ENCODE data around the gene GABRA4.

GRCh38 chr4:46984781-46985180, 8.6 kb downstream of the GABRA4 start:
- TF ChIP-seq BACH2 (CRISPR knock-in tag; IDR thresholded peaks at IDR 0.05; ENCODE audit: borderline replicate concordance): no peak
- no peak for TF ChIP-seq ZNF70 (CRISPR knock-in tag; IDR thresholded peaks at IDR 0.05)
- TF ChIP-seq PPARA (CRISPR knock-in tag; IDR thresholded peaks at IDR 0.05; ENCODE audit: borderline replicate concordance): no peak
- no peak for TF ChIP-seq ZC3H10 (CRISPR knock-in tag; IDR thresholded peaks at IDR 0.05)
- TF ChIP-seq ZFP3 (CRISPR knock-in tag; IDR thresholded peaks at IDR 0.05): no peak
- no peak for TF ChIP-seq PATZ1 (CRISPR knock-in tag; IDR thresholded peaks at IDR 0.05; ENCODE audit: borderline replicate concordance)

Measured in SK-N-SH treated with all-trans-retinoic acid at 6 μM for 48 hours (cell line).